HepG2 (cell line): ENCODE data around the gene ABAT. TPM values are rescaled to one million over a fixed set of nuclear protein-coding genes. Genes with fewer than 3 reads are reported as not detected.

ENCODE experiments used
- ATAC-seq: fragments of 200-7000 bp; cut with Tn5 transposase; 3 replicates; pipeline ENCODE4 v1.9.1; 2020; ENCODE audit warnings: mild to moderate bottlenecking, moderate library complexity
- BruUV-seq: library from RNA; stranded (reverse); fragments of 400-500 nt; replicated peaks from 2 replicates; lab custom pipeline; 2021; lab: Mats Ljungman, UMichigan
- CTCF ChIA-PET: fragments of 300-600 bp; formaldehyde crosslinking; extraction: SDS; loops from one replicate; lab custom pipeline; 2021; ENCODE audit warnings: low total read pairs, inconsistent platforms, low intra/inter-chr PET ratio; lab: Yijun Ruan, JAX
- POLR2A ChIA-PET: fragments of 350-600 bp; sonication (Branson Sonifier 250); formaldehyde crosslinking; loops from one replicate; lab custom pipeline; 2020; ENCODE audit warnings: antibody characterized with exemption, inconsistent platforms; lab: Yijun Ruan, JAX
- DNase-seq: peaks from one replicate; pipeline ENCODE4 v3.0.0-alpha.2; 2015; ENCODE audit warnings: low spot score
- FAIRE-seq: peaks from 3 replicates; lab custom pipeline; 2011; peaks lifted over from hg19 to GRCh38; lab: Jason Lieb, UNC
- H2AFZ ChIP-seq: one replicate; pipeline ENCODE4 v1.6.1; 2011; ENCODE audit warnings: low read length, inconsistent platforms
- H3K27ac ChIP-seq: fragments of 300-600 bp; 3 replicates; pipeline ENCODE4 v1.8.0; 2011; ENCODE audit warnings: mixed run types, mild to moderate bottlenecking, mixed read lengths, low read length, inconsistent platforms; ENCODE audit not compliant: insufficient read depth; ENCODE audit errors: extremely low read length
- H3K27me3 ChIP-seq, 2 experiments: fragments of 200-600 bp in 1 of 2; 2 replicates in 1 of 2; 3 replicates in 1 of 2; pipeline versions ENCODE4 v1.6.0 to v1.8.0; 2011; ENCODE audit warnings: low read length in 2 of 2, mild to moderate bottlenecking in 2 of 2, moderate library complexity in 2 of 2, inconsistent platforms in 1 of 2; ENCODE audit not compliant: insufficient read depth in 2 of 2, control insufficient read depth in 1 of 2
- H3K36me3 ChIP-seq, 2 experiments: fragments of 200-600 bp in 1 of 2; replicated peaks in 1 of 2; 2 replicates in 1 of 2; 3 replicates in 1 of 2; pipeline versions ENCODE4 v1.5.1 to v1.8.0; 2011; ENCODE audit warnings: low read length in 2 of 2, inconsistent platforms in 1 of 2; ENCODE audit not compliant: insufficient read depth in 2 of 2, control insufficient read depth in 1 of 2
- H3K4me1 ChIP-seq: 2 replicates; pipeline ENCODE4 v1.5.1; 2012; ENCODE audit warnings: low read length, inconsistent platforms; ENCODE audit not compliant: insufficient read depth
- H3K4me2 ChIP-seq: 2 replicates; pipeline ENCODE4 v1.6.0; 2011; ENCODE audit warnings: low read depth, low read length, inconsistent platforms
- H3K4me3 ChIP-seq, 3 experiments: fragments of 200-600 bp in 1 of 3; sonication (generic), shearing (Covaris generic) in 1 of 3; replicated peaks in 1 of 3; 2 replicates each; pipeline ENCODE4 v1.5.1; 2011 to 2016; ENCODE audit warnings: low read length in 3 of 3, inconsistent platforms in 2 of 3, low read depth in 2 of 3, mild to moderate bottlenecking in 2 of 3, control low read depth in 1 of 3, mixed read lengths in 1 of 3; ENCODE audit not compliant: insufficient read depth in 1 of 3
- H3K79me2 ChIP-seq: one replicate; pipeline ENCODE4 v1.6.1; 2011; ENCODE audit warnings: low read length, inconsistent platforms; ENCODE audit not compliant: insufficient read depth
- H3K9ac ChIP-seq: 2 replicates; pipeline ENCODE4 v1.6.0; 2011; ENCODE audit warnings: mild to moderate bottlenecking, low read depth, low read length, inconsistent platforms; ENCODE audit not compliant: insufficient read depth
- H3K9me3 ChIP-seq: 2 replicates; pipeline ENCODE4 v1.5.1; 2012; ENCODE audit warnings: mild to moderate bottlenecking, low read length
- H4K20me1 ChIP-seq: 2 replicates; pipeline ENCODE4 v1.6.0; 2011; ENCODE audit warnings: inconsistent platforms, mild to moderate bottlenecking, low read length, moderate library complexity; ENCODE audit not compliant: insufficient read depth
- BATF2 ChIP-seq: sonication (generic); formaldehyde crosslinking; IDR thresholded peaks from 2 replicates; pipeline ENCODE4 v1.8.0; 2022; ENCODE audit warnings: mild to moderate bottlenecking, missing genetic modification reagents, moderate library complexity
- CEBPB ChIP-seq: IDR thresholded peaks from 2 replicates; pipeline ENCODE4 v1.6.1; 2011; ENCODE audit warnings: low read depth, low read length, improper control_type of control experiment, borderline replicate concordance
- CHD4 ChIP-seq: fragments of 200-600 bp; sonication (generic); IDR thresholded peaks from 2 replicates; pipeline ENCODE4 v1.7.0; 2017; ENCODE audit warnings: mild to moderate bottlenecking, low read length, borderline replicate concordance
- ZNF513 ChIP-seq: sonication (generic); formaldehyde crosslinking; conservative IDR thresholded peaks from 2 replicates; pipeline ENCODE4 v1.5.0; 2020; ENCODE audit warnings: missing genetic modification reagents
- ZNF816 ChIP-seq: sonication (generic); formaldehyde crosslinking; IDR thresholded peaks from 2 replicates; pipeline ENCODE4 v1.8.0; 2022; ENCODE audit warnings: missing genetic modification reagents, mild to moderate bottlenecking, borderline replicate concordance
- WGBS: methylation state at CpG from one replicate; pipeline ENCODE4 v1.1.6; 2017; ENCODE audit warnings: low lambda C conversion rate; 5-methylcytosine and 5-hydroxymethylcytosine counted together
- in situ Hi-C: cut with HindIII; loops from 2 replicates; pipeline ENCODE4 v1.10.0; 2017; ENCODE audit warnings: low pct_unique_long_range_greater_than_20kb; ENCODE audit not compliant: extremely low pct_ligation_motif_present
- intact Hi-C: fragments of 100-400 bp; cut with micrococcal nuclease; formaldehyde crosslinking; loops from one replicate; pipeline ENCODE4 v1.10.0; 2022; ENCODE audit not compliant: unreplicated experiment
- polyA plus RNA-seq, 8 experiments: library from polyadenylated mRNA; depleted of rRNA in 3 of 8; stranded (reverse) in 7 of 8; unstranded in 1 of 8; fragments of >200 nt; fragmentation: Illumina TruSeq in 4 of 8; extraction: Trizol in 4 of 8; gene quantifications; 2 replicates each; pipeline versions ENCODE4 v1.2.1 to v1.2.3, GENCODE V29; 2011 to 2016; ENCODE audit warnings: low read depth in 4 of 8, missing spikeins in 1 of 8, mixed read lengths in 1 of 8; ENCODE audit not compliant: insufficient read depth in 1 of 8
- total RNA-seq, 5 experiments: library from RNA; depleted of rRNA; stranded (reverse); fragments of >200 nt; fragmentation: Illumina TruSeq; extraction: Trizol; gene quantifications; 2 replicates each; pipeline ENCODE4 v1.2.3, GENCODE V29; 2016; ENCODE audit warnings: low read depth in 1 of 5

Gene ABAT
- total and polyA plus RNA-seq, 2 of the 13 experiments (the other 11 are each of a cell fraction or from before 2014, with no cell fraction given): 47.6 to 97.3 TPM

DNA sequence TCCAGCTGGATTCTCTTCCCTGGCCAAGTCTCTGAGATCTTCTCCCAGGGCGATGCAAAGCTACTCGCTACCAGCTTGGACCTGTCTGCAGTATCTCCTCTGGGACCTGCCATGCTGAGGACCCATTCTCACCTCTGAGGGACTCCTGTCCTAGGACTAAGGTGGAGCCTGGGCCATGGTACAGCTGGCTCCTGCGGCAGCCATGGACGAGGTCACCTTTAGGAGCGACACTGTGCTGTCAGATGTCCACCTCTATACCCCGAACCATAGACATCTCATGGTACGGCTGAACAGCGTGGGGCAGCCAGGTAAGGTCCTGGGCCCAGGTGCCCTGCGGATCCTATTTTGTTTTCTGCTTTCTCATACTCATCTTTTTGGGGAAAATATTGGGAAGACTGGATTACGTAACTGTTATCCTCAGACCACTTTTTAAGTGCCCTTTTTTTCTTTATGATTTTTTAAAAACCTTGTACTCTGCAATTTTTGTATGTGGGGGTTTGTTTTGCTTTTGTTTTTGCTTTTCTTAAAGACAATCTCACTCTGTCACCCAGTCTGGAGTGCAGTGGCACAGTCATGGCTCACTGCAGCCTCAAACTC, 48.8 kb upstream of the ABAT start:
- TF ChIP-seq ZNF513 (CRISPR knock-in tag) (no peak), CEBPB (peak; percentile 57)
- peaks cover 39 to 60% of the 10 kb centered on the region in 2 experiments for H3K36me3 ChIP-seq
- no TSS peak for BruUV-seq
- no peak overlapping the region for H3K27ac ChIP-seq
- no peak overlapping the region for H2AFZ ChIP-seq
- POLR2A ChIA-PET: no interaction called here
- H3K4me2 ChIP-seq: no peak overlapping the region
- CTCF ChIA-PET: no interaction called here
- intact Hi-C loops: no loop called here
- 0 out of 2 replicates have a peak, but pooled peaks cover 5% of the 10 kb centered on the region for H4K20me1 ChIP-seq
- H3K9ac ChIP-seq: no peak overlapping the region
- peaks cover 0 to 6% of the 10 kb centered on the region in 2 experiments; a peak in 1 of 5 replicates for H3K27me3 ChIP-seq
- FAIRE-seq (no peak), DNase-seq (no peak), ATAC-seq (no peak)
- H3K4me3 ChIP-seq: no peak overlapping the region
- H3K9me3 ChIP-seq: no peaks in the 10 kb centered on the region
- 97% methylated on average over 10 of the region's 10 CpGs for WGBS
- peaks cover 38% of the 10 kb centered on the region for H3K79me2 ChIP-seq
- H3K4me1 ChIP-seq: peaks cover 46% of the 10 kb centered on the region
- in situ Hi-C loops: no loop called here

DNA sequence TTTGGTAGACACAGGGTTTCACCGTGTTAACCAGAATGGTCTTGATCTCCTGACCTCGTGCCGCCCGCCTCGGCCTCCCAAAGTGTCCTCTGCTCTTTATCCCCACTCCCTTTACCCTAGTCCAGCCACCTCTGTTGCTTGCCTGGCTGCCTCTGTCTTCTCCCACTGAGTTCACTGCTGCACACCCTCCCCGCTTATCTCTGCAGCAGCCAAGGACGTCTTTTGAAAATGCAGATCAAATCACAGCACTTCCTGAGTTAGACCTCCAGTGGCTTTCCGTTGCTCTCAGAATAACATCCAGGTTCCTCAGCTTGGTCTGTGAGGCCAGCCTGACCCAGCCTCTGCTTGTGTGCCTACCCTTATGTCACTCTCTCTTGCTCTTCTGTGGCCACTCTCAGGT, 47.5 kb upstream of the ABAT start:
- peaks cover 0 to 3% of the 10 kb centered on the region in 2 experiments; a peak in 1 of 5 replicates for H3K27me3 ChIP-seq
- H3K9ac ChIP-seq: no peak overlapping the region
- no peak for ATAC-seq
- H3K4me1 ChIP-seq: peaks cover 47% of the 10 kb centered on the region
- 0 out of 2 replicates have a peak, but pooled peaks cover 8% of the 10 kb centered on the region for H4K20me1 ChIP-seq
- TF ChIP-seq BATF2 (CRISPR knock-in tag) (0 out of 2 replicates have a peak, but pooled peaks have one; percentile 37), ZNF816 (CRISPR knock-in tag) (no peak), CHD4 (no peak)
- TF ChIP-seq, all 625 proteins: peak for 1
- ChIA-PET CTCF (no interaction called here), POLR2A (no interaction called here)
- H3K4me2 ChIP-seq: no peak overlapping the region
- 95% methylated on average over 8 of the region's 8 CpGs for WGBS
- BruUV-seq: no TSS peak
- H3K4me3 ChIP-seq: no peak overlapping the region
- DNase-seq (no peak), FAIRE-seq (no peak)
- in situ Hi-C loops: no loop called here
- no peak overlapping the region for H3K27ac ChIP-seq
- H2AFZ ChIP-seq: no peak overlapping the region
- intact Hi-C loops: no loop called here
- no peaks in the 10 kb centered on the region for H3K9me3 ChIP-seq
- H3K79me2 ChIP-seq: peaks cover 34% of the 10 kb centered on the region
- H3K36me3 ChIP-seq: peaks cover 45 to 74% of the 10 kb centered on the region in 2 experiments
